Neural crest cell (in vitro differentiated cells): ENCODE data around the gene PDZK1. TPM values are rescaled to one million over a fixed set of nuclear protein-coding genes. Genes with fewer than 3 reads are reported as not detected.

ENCODE experiments used
- DNase-seq: peaks from one replicate; pipeline ENCODE4 v3.0.0; 2021; ENCODE audit warnings: low read depth, mixed read lengths, low spot score
- H3K27ac Mint-ChIP-seq: one replicate; pipeline ENCODE4 v1.8.0; 2021; ENCODE audit warnings: mild to moderate bottlenecking, mixed read lengths; ENCODE audit not compliant: unreplicated experiment
- H3K27me3 Mint-ChIP-seq: 2 replicates; pipeline ENCODE4 v1.8.0; 2021; ENCODE audit warnings: low read depth, mild to moderate bottlenecking, mixed read lengths
- H3K36me3 Mint-ChIP-seq: 2 replicates; pipeline ENCODE4 v1.8.0; 2021; ENCODE audit warnings: low read depth, mild to moderate bottlenecking, mixed read lengths
- H3K4me1 Mint-ChIP-seq: 2 replicates; pipeline ENCODE4 v1.8.0; 2021; ENCODE audit warnings: mixed read lengths
- H3K4me3 Mint-ChIP-seq: one replicate; pipeline ENCODE4 v1.8.0; 2021; ENCODE audit warnings: mild to moderate bottlenecking, mixed read lengths
- H3K9me3 Mint-ChIP-seq: 2 replicates; pipeline ENCODE4 v1.8.0; 2021; ENCODE audit warnings: mixed read lengths
- total RNA-seq: library from RNA; stranded (reverse); gene quantifications from 2 replicates; pipeline ENCODE4 v1.2.1, GENCODE V29; 2021
- TF ChIP-seq, protein P1 (sequence below): fragments of 200-600 bp; sonication (generic); conservative IDR thresholded peaks from 2 replicates; pipeline ENCODE4 v1.5.0; 2021; ENCODE audit warnings: antibody characterized with exemption, mild to moderate bottlenecking

PDZK1 gene
- total RNA-seq, 1 donor from 2014 or later, result 0.33 TPM

DNA sequence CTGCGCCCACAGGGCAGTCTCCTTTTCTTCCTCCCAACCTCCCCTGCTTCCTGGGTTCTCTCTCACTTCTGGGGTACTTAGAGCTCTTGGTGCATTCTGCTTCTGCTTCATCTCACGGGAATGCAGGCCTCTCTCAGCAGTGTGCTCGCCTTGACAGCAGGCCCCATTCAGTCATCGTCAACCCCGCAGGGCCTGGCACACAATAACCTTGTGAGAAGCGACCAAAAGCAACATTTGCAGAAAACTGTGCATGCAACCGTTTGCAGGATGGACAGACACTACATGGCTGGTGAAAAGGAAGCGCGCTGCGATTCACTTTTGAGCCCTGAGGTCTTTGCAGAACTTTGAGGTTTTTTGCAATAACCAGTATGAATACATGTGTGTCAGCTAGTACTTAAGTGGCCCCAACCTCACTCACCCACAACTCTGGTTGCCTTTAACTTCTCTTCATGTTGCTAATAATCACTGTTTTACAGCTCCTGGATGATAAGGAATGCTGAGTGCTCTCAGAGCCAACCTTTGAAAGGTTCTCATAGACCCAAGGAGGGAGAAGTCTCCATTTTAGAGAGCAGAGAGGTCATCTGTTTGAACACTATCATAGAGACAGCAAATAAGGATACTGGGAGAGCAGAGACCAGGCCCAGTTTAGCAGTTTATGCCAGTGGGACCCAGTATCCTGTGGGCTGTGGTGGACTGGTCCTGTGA, 9.6 kb upstream of the PDZK1 start:
- Mint-ChIP-seq H3K27me3 (peaks cover 9% of the 10 kb centered on the region), H3K4me3 (no peak overlapping the region), H3K9me3 (no peaks in the 10 kb centered on the region), H3K36me3 (no peaks in the 10 kb centered on the region), H3K4me1 (peaks cover 22% of the 10 kb centered on the region), H3K27ac (peak overlapping the region; percentile 23)
- DNase-seq, result peak; percentile 12
- TF ChIP-seq, protein P1, sequence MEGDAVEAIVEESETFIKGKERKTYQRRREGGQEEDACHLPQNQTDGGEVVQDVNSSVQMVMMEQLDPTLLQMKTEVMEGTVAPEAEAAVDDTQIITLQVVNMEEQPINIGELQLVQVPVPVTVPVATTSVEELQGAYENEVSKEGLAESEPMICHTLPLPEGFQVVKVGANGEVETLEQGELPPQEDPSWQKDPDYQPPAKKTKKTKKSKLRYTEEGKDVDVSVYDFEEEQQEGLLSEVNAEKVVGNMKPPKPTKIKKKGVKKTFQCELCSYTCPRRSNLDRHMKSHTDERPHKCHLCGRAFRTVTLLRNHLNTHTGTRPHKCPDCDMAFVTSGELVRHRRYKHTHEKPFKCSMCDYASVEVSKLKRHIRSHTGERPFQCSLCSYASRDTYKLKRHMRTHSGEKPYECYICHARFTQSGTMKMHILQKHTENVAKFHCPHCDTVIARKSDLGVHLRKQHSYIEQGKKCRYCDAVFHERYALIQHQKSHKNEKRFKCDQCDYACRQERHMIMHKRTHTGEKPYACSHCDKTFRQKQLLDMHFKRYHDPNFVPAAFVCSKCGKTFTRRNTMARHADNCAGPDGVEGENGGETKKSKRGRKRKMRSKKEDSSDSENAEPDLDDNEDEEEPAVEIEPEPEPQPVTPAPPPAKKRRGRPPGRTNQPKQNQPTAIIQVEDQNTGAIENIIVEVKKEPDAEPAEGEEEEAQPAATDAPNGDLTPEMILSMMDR, result no peak

DNA sequence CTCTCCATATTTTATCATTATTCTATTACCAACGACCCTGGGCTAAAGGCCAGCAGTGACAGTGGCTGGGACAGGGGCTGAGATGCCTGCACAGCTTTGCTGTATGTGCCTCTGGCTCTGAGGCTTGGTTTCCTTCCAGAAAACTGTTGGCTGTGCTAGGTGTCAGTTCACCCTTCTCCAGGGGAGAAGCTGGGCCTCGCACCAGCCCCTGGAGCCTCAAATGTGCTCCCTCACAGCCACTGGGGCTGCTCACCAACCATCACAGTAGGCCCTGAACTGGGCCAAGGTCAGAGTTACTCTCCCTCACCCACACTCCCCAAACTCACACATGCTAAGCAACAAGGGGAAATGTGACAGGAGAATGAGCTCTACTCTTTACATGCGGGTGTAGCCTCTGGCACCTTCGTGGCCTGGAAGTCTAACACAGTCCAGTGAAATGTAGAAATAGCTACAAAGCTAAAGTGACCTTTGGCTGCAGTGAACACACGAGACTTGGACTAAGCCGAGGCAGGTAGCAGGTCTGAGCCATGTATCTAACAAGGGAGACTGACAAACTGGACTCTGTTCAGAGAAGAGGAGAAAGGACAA, 7.5 kb upstream of the PDZK1 start:
- H3K4me3 Mint-ChIP-seq, result no peak overlapping the region

DNA sequence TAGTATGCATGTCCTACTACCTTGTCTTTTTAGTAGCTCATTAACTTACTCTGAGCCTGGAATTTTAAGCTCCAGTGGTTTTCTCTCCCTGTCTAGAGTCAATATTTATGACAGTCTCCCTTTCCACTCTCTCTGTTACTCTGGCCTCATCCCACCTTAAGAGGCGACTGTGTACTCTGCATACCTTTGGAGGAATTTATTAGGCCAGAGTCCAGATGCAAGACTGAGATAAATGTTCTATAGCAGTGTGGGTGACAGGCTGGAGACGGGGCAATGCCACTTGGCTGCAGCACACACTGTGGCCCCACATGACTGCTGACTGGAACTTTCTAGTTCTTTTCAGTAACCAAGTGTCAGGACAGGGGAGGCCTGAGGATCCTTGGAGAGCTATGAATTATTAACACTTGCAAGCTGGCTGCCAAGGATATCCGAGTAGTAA, 4.1 kb upstream of the PDZK1 start:
- Mint-ChIP-seq H3K4me1 (peaks cover 10% of the 10 kb centered on the region), H3K4me3 (no peak overlapping the region), H3K27ac (no peak overlapping the region), H3K36me3 (no peaks in the 10 kb centered on the region), H3K9me3 (no peaks in the 10 kb centered on the region), H3K27me3 (no peaks in the 10 kb centered on the region)
- TF ChIP-seq, protein P1, result no peak
- no peak for DNase-seq

More for the DNA sequence above, 7.5 kb upstream of the PDZK1 start:
- peaks cover 14% of the 10 kb centered on the region for H3K4me1 Mint-ChIP-seq
- DNase-seq, result no peak
- TF ChIP-seq, protein P1, result no peak
- H3K27me3 Mint-ChIP-seq, result no peaks in the 10 kb centered on the region
- H3K27ac Mint-ChIP-seq, result no peak overlapping the region
- no peaks in the 10 kb centered on the region for H3K9me3 Mint-ChIP-seq
- H3K36me3 Mint-ChIP-seq, result no peaks in the 10 kb centered on the region

DNA sequence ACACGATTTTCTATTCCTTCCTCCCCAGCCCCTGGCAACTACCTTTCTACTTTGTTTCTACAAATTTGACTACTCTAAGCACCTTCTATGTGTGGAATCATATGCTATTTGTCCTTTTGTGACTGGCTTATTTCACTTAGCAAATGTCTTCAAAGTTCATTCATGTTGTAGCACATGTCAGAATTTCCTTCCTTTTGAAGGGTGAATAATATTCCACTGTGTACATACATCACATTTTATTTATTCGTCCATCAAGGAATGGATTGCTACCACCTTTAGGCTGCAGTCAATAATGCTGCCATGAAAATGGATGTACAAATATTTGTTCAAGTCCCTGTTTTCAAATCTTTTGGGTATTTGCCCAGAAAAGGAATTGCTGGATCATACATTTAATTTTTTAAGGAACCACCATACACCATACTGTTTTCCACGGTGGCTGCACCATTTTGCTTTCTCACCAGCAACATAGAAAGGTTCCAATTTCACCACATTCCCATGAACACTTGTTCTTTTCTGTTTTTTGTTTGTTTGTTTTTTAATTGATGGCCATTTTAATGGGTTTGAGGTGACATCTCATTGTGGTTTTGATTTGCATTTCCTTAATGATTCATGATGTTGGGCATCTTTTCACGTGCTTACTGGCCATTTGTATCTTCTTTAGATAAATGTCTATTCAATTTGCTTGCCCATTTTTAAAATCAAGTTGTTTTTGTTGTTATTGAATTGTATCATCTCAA, 3.3 kb upstream of the PDZK1 start:
- DNase-seq, result no peak
- H3K27me3 Mint-ChIP-seq, result no peaks in the 10 kb centered on the region
- H3K4me3 Mint-ChIP-seq, result no peak overlapping the region
- no peaks in the 10 kb centered on the region for H3K9me3 Mint-ChIP-seq
- TF ChIP-seq, protein P1, result no peak
- peaks cover 6% of the 10 kb centered on the region for H3K4me1 Mint-ChIP-seq
- no peaks in the 10 kb centered on the region for H3K36me3 Mint-ChIP-seq
- H3K27ac Mint-ChIP-seq, result no peak overlapping the region

DNA sequence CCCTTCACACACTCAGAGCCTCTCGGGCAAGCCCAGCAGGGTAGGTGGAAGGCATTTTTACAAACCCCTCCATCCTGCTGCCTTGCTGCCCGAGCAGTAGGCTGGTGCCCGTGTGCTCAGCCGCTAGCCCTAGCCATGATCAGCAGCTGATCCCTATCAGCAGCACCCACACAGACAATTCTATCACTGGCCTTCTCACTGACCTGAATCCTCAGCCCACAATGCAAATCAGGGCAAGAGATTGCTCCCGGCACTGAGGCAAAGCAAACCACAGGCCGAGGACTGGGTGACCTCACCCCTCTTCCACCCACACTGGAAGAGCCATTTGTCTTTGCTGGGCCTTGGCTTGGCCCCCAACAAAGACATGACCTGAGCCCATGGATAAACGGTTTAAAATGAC, 895 bp upstream of the PDZK1 start:
- DNase-seq, result no peak
- TF ChIP-seq, protein P1, result no peak
- H3K4me3 Mint-ChIP-seq, result no peak overlapping the region
- peaks cover 6% of the 10 kb centered on the region for H3K4me1 Mint-ChIP-seq
- no peaks in the 10 kb centered on the region for H3K36me3 Mint-ChIP-seq
- peak overlapping the region; percentile 9 for H3K27ac Mint-ChIP-seq
- H3K27me3 Mint-ChIP-seq, result no peaks in the 10 kb centered on the region
- H3K9me3 Mint-ChIP-seq, result no peaks in the 10 kb centered on the region
